Measurements from ENCODE around the gene ETV4. TPM values are rescaled to one million over a fixed set of nuclear protein-coding genes. Genes with fewer than 3 reads are reported as not detected.

ETV4 gene
- total RNA-seq, 1 donor from 2014 or later: 63.9 TPM

DNA sequence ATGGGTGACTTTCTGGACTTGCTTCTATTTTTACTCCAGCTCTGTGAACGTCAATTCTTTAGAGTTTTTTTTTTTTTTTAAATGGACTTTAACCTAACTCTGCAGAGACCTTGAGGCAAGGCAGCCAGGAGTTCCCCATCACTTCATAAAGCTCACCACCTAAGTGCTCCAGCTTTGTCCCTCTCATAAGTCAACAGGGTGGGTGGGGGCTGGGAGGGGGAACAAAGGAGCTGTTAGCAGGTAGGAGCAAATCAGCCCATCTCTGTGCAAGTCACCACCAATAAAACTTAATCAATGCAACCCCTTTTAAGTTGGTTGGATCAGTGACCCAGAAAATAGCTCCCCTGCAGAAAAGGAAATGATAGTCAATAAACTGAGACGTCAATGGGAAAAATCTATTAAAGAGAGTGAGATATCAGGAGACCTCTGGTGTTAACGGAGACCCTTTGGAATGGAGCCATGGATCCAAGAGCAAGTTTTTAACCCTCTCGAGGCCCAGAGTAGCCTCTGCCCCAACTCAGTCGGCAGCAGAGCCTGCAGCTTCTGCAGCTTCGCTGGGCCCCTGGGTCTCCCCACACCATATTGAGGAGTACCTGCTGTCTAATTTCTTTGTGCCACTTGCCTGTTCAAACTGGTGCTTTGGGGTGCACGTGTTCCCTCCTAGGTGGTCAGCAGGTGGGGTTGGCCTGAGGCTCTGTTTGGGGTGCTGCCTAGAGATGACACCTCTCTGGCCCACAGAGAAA, 27.6 kb upstream of the ETV4 start:
- DNase-seq (ENCODE audit: low read depth): no peak
- no peak overlapping the region for H3K4me3 ChIP-seq (ENCODE audit: low read depth, low read length)
- TF ChIP-seq, protein P1, sequence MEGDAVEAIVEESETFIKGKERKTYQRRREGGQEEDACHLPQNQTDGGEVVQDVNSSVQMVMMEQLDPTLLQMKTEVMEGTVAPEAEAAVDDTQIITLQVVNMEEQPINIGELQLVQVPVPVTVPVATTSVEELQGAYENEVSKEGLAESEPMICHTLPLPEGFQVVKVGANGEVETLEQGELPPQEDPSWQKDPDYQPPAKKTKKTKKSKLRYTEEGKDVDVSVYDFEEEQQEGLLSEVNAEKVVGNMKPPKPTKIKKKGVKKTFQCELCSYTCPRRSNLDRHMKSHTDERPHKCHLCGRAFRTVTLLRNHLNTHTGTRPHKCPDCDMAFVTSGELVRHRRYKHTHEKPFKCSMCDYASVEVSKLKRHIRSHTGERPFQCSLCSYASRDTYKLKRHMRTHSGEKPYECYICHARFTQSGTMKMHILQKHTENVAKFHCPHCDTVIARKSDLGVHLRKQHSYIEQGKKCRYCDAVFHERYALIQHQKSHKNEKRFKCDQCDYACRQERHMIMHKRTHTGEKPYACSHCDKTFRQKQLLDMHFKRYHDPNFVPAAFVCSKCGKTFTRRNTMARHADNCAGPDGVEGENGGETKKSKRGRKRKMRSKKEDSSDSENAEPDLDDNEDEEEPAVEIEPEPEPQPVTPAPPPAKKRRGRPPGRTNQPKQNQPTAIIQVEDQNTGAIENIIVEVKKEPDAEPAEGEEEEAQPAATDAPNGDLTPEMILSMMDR (conservative IDR thresholded peaks at IDR 0.05; ENCODE audit: low read depth, low read length): no peak

DNA sequence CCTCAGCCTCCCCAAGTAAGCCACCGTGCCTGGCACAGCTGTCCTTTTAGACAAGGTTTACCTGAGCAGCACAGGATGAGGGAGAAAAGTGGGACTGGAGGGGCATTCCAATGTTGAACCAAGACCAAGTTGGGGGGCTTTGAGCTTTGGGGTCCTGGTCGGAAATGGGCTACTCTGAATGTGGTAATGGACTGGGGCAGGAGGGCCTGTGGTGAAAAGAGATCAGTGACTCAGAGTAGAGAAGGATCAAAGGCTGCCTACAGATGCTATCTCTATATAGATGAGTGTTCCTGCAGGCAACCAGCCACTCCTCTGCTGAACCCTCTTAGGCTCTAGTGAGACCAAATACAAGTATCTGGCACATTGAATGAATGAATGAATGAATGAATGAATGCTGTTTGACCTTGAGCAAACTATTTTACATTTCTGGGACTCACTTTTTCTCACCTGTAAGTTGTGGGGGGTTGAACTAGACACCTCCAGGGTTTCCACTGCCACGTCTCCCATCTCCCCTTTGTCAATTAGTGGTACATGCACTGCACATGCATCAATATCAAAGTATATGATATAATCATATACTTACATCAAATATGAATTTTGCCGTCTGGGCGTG, 26.3 kb upstream of the ETV4 start:
- no peak for DNase-seq (ENCODE audit: low read depth)

DNA sequence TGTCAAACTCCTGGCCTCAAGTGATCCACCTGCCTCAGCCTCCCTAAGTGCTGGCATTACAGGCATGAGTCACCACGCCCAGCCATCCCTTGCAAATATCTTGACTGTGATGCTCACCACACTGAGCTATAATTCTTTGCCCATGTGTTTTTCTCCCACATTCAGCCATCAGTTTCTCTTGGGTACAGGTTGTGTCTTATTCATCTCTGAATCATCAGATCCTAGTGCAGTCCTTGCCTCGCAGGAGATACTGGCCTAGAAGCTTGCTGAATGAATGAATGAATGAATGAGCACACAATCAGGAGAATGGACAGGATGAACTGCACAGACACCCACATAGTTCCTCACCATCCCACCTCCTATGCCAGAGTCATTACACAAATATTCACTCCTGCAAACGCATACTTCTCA, 24.4 kb upstream of the ETV4 start:
- TF ChIP-seq, protein P1 (conservative IDR thresholded peaks at IDR 0.05; ENCODE audit: low read depth, low read length): no peak
- DNase-seq (ENCODE audit: low read depth): no peak
- H3K4me3 ChIP-seq (ENCODE audit: low read depth, low read length): no peak overlapping the region

More for the DNA sequence above, 26.3 kb upstream of the ETV4 start:
- no peak overlapping the region for H3K4me3 ChIP-seq (ENCODE audit: low read depth, low read length)
- TF ChIP-seq, protein P1 (conservative IDR thresholded peaks at IDR 0.05; ENCODE audit: low read depth, low read length): no peak

GRCh38 chr17:43568506-43569082, 22.5 kb upstream of the ETV4 start:
- no peak for DNase-seq (ENCODE audit: low read depth)
- TF ChIP-seq, protein P1 (conservative IDR thresholded peaks at IDR 0.05; ENCODE audit: low read depth, low read length): no peak

GRCh38 chr17:43563600-43564594, 17.8 kb upstream of the ETV4 start:
- DNase-seq (ENCODE audit: low read depth): no peak
- H3K4me3 ChIP-seq (ENCODE audit: low read depth, low read length): no peak overlapping the region
- TF ChIP-seq, protein P1 (conservative IDR thresholded peaks at IDR 0.05; ENCODE audit: low read depth, low read length): no peak

More at GRCh38 chr17:43568506-43569082, 22.5 kb upstream of the ETV4 start:
- H3K4me3 ChIP-seq (ENCODE audit: low read depth, low read length): no peak overlapping the region
